ENCODE results near the gene PTPRM. TPM values are rescaled to one million over a fixed set of nuclear protein-coding genes. Genes with fewer than 3 reads are reported as not detected.

PTPRM gene
- total RNA-seq, 1 experiment from 2014 or later: 14.5 TPM

DNA sequence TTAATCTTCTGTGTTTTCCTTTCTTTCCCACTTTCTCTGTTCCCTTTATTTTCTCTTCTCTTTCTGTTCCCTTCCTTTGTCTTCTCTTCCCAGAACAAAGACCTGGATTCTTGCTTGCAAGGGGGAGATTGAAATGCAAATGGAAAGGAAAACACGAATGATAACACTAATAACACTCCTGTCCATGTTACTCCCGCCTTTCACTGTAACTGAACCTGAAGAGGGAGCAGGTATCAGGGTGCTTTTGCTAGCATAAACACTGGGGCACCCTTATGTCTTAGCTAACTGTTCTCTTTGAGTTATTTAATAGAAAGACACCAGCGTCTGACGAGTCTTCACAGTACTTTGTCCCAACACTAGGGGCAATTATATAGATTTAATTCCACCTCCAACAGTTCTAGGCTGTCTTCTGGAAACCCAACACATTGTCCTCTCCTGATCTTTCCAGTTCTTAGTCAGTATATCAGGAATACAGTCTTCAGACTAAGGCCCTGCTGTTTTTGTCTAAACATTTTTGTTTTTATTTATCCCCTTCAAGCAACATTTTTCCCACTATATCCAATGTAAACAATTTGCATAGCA lies 99.2 kb downstream of the PTPRM start:
- peak; percentile 42 for ATAC-seq
- Histone ChIP-seq H3K4me1 (ENCODE audit: control insufficient read depth in 1 of 2, insufficient read depth in 2 of 2, low read length in 2 of 2) (no peaks in the 10 kb centered on the region), H3K4me3 (replicated peaks in 1 of 2; ENCODE audit: low read depth in 1 of 2, low read length in 2 of 2) (no peak overlapping the region), H3K9ac (ENCODE audit: low read length) (no peak overlapping the region), H3K4me2 (ENCODE audit: low read length) (no peak overlapping the region), H3K36me3 (ENCODE audit: control insufficient read depth in 1 of 2, insufficient read depth in 2 of 2, low read length in 2 of 2) (no peaks in the 10 kb centered on the region), H4K20me1 (ENCODE audit: insufficient read depth) (no peaks in the 10 kb centered on the region), H3K79me2 (ENCODE audit: insufficient read depth, low read length) (no peaks in the 10 kb centered on the region), H3K9me2 (ENCODE audit: insufficient read depth) (no peaks in the 10 kb centered on the region), H3K27ac (ENCODE audit: low read depth, low read length) (no peak overlapping the region), H3K9me3 (ENCODE audit: control insufficient read depth in 1 of 2, insufficient read depth in 1 of 2, low read depth in 1 of 2, low read length in 2 of 2) (no peaks in the 10 kb centered on the region), H3K27me3 (ENCODE audit: insufficient read depth, low read length) (peaks cover 6% of the 10 kb centered on the region; the same call in 1 of the 2 replicates), H2AFZ (ENCODE audit: low read depth, low read length, poor library complexity, severe bottlenecking) (no peak overlapping the region)
- CTCF ChIA-PET: no interaction called here
- no peak for TF ChIP-seq YY1 (IDR thresholded peaks at IDR 0.05; ENCODE audit: extremely low read depth, insufficient replicate concordance, low read depth, low read length)
- TF ChIP-seq POLR2A (IDR thresholded peaks at IDR 0.05; ENCODE audit: borderline replicate concordance, extremely low read depth, insufficient read depth, insufficient read length): no peak
- TF ChIP-seq ZNF274 (IDR thresholded peaks at IDR 0.05; ENCODE audit: low read depth, low read length): no peak
- TF ChIP-seq, protein P1, sequence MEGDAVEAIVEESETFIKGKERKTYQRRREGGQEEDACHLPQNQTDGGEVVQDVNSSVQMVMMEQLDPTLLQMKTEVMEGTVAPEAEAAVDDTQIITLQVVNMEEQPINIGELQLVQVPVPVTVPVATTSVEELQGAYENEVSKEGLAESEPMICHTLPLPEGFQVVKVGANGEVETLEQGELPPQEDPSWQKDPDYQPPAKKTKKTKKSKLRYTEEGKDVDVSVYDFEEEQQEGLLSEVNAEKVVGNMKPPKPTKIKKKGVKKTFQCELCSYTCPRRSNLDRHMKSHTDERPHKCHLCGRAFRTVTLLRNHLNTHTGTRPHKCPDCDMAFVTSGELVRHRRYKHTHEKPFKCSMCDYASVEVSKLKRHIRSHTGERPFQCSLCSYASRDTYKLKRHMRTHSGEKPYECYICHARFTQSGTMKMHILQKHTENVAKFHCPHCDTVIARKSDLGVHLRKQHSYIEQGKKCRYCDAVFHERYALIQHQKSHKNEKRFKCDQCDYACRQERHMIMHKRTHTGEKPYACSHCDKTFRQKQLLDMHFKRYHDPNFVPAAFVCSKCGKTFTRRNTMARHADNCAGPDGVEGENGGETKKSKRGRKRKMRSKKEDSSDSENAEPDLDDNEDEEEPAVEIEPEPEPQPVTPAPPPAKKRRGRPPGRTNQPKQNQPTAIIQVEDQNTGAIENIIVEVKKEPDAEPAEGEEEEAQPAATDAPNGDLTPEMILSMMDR (IDR thresholded peaks at IDR 0.05 in 2 of 3, conservative IDR thresholded peaks at IDR 0.05 in 1 of 3; ENCODE audit: borderline replicate concordance in 1 of 3, insufficient read depth in 1 of 3, low read depth in 2 of 3, low read length in 2 of 3): peak in 1 of 3 experiments; percentile 17; a peak in 2 of 6 replicates
- POLR2A ChIA-PET: no interaction called here
- BruUV-seq (replicated peaks): no TSS peak
- intact Hi-C loops (cut with micrococcal nuclease): loop anchor here (5.0 kb wide), 1 partner anchor 49 kb away; no protein-coding TSS in a partner anchor
- DNase-seq (ENCODE audit: low read depth, low spot score): no peak
- RAD21 ChIA-PET (ENCODE audit: low non-redundant PET in 1 of 2, low total read pairs in 2 of 2, uncharacterized antibody in 2 of 2, unreplicated experiment in 2 of 2): no interaction called here

DNA sequence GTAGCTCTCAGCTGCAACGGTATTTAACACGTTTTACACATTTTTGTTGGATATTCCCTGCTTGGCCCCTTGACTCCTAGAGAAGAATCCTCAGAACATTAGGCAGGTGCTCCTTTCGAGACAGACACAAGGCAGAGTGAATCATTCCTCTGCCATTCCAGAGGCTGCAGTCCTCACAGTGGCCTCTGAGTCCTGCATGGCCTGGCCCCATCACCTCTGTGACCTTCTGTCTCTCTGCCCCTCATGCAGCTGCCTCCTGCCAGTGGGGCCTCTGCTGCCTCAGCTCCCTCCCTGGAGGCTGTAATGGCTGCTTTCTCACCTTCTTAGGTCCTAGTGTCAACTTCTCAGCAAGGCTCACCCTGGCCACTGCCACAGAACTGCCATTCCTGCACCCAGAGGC lies 101.3 kb downstream of the PTPRM start:
- H3K36me3 ChIP-seq (ENCODE audit: control insufficient read depth in 1 of 2, insufficient read depth in 2 of 2, low read length in 2 of 2): no peaks in the 10 kb centered on the region
- no peak for ATAC-seq
- RAD21 ChIA-PET (ENCODE audit: low non-redundant PET in 1 of 2, low total read pairs in 2 of 2, uncharacterized antibody in 2 of 2, unreplicated experiment in 2 of 2): no interaction called here
- no peaks in the 10 kb centered on the region for H3K79me2 ChIP-seq (ENCODE audit: insufficient read depth, low read length)
- H3K4me2 ChIP-seq (ENCODE audit: low read length): no peak overlapping the region
- no peaks in the 10 kb centered on the region for H3K4me1 ChIP-seq (ENCODE audit: control insufficient read depth in 1 of 2, insufficient read depth in 2 of 2, low read length in 2 of 2)
- no peak overlapping the region for H3K9ac ChIP-seq (ENCODE audit: low read length)
- no TSS peak for BruUV-seq (replicated peaks)
- H4K20me1 ChIP-seq (ENCODE audit: insufficient read depth): no peaks in the 10 kb centered on the region
- H3K27me3 ChIP-seq (ENCODE audit: insufficient read depth, low read length): peaks cover 15% of the 10 kb centered on the region; the same call in 1 of the 2 replicates
- no peaks in the 10 kb centered on the region for H3K9me2 ChIP-seq (ENCODE audit: insufficient read depth)
- DNase-seq (ENCODE audit: low read depth, low spot score): no peak
- POLR2A ChIA-PET: no interaction called here
- CTCF ChIA-PET: no interaction called here
- H3K9me3 ChIP-seq (ENCODE audit: control insufficient read depth in 1 of 2, insufficient read depth in 1 of 2, low read depth in 1 of 2, low read length in 2 of 2): no peaks in the 10 kb centered on the region
- intact Hi-C loops (cut with micrococcal nuclease): loop anchor here (5.0 kb wide), 1 partner anchor 51 kb away; no protein-coding TSS in a partner anchor
- H2AFZ ChIP-seq (ENCODE audit: low read depth, low read length, poor library complexity, severe bottlenecking): no peak overlapping the region
- H3K4me3 ChIP-seq (replicated peaks in 1 of 2; ENCODE audit: low read depth in 1 of 2, low read length in 2 of 2): no peak overlapping the region
- no peak overlapping the region for H3K27ac ChIP-seq (ENCODE audit: low read depth, low read length)
- TF ChIP-seq POLR2A (IDR thresholded peaks at IDR 0.05; ENCODE audit: borderline replicate concordance, extremely low read depth, insufficient read depth, insufficient read length): no peak
- TF ChIP-seq ELF1 (IDR thresholded peaks at IDR 0.05; ENCODE audit: borderline replicate concordance, low read depth): no peak
- TF ChIP-seq CBX3 (IDR thresholded peaks at IDR 0.05; ENCODE audit: low read depth): no peak
- no peak for TF ChIP-seq TCF7L2 (IDR thresholded peaks at IDR 0.05; ENCODE audit: borderline replicate concordance, extremely low read depth, insufficient read depth, insufficient read length)
- TF ChIP-seq EZH2phosphoT487 (IDR thresholded peaks at IDR 0.05; ENCODE audit: borderline replicate concordance): no peak
- TF ChIP-seq SRF (IDR thresholded peaks at IDR 0.05; ENCODE audit: low read depth): no peak
- TF ChIP-seq EGR1 (IDR thresholded peaks at IDR 0.05; ENCODE audit: low read depth): no peak
- TF ChIP-seq RAD21 (IDR thresholded peaks at IDR 0.05; ENCODE audit: low read depth): no peak
- TF ChIP-seq EZH2 (IDR thresholded peaks at IDR 0.05): no peak
- TF ChIP-seq SP1 (IDR thresholded peaks at IDR 0.05; ENCODE audit: low read depth): no peak
- TF ChIP-seq, protein P2, sequence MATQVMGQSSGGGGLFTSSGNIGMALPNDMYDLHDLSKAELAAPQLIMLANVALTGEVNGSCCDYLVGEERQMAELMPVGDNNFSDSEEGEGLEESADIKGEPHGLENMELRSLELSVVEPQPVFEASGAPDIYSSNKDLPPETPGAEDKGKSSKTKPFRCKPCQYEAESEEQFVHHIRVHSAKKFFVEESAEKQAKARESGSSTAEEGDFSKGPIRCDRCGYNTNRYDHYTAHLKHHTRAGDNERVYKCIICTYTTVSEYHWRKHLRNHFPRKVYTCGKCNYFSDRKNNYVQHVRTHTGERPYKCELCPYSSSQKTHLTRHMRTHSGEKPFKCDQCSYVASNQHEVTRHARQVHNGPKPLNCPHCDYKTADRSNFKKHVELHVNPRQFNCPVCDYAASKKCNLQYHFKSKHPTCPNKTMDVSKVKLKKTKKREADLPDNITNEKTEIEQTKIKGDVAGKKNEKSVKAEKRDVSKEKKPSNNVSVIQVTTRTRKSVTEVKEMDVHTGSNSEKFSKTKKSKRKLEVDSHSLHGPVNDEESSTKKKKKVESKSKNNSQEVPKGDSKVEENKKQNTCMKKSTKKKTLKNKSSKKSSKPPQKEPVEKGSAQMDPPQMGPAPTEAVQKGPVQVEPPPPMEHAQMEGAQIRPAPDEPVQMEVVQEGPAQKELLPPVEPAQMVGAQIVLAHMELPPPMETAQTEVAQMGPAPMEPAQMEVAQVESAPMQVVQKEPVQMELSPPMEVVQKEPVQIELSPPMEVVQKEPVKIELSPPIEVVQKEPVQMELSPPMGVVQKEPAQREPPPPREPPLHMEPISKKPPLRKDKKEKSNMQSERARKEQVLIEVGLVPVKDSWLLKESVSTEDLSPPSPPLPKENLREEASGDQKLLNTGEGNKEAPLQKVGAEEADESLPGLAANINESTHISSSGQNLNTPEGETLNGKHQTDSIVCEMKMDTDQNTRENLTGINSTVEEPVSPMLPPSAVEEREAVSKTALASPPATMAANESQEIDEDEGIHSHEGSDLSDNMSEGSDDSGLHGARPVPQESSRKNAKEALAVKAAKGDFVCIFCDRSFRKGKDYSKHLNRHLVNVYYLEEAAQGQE (IDR thresholded peaks at IDR 0.05; ENCODE audit: low read depth): no peak
- no peak for TF ChIP-seq CEBPB (IDR thresholded peaks at IDR 0.05; ENCODE audit: low read depth)

Data from HCT116 (cell line).